ENCODE data around the gene TBX5. TPM values are rescaled to one million over a fixed set of nuclear protein-coding genes. Genes with fewer than 3 reads are reported as not detected.

The TBX5 gene
- polyA plus RNA-seq, 3 donors: not detected

- DNase-seq: no peak
- H3K27ac Mint-ChIP-seq: no peak overlapping the region
- Histone ChIP-seq H3K27me3 (ENCODE audit: control insufficient read depth in 2 of 2, insufficient read depth in 2 of 2, low read length in 2 of 2) (peaks cover 74 to 92% of the 10 kb centered on the region in 2 donors), H3K4me1 (ENCODE audit: control insufficient read depth in 1 of 2, insufficient read depth in 2 of 2, low read length in 2 of 2) (no peaks in the 10 kb centered on the region), H3K79me2 (ENCODE audit: insufficient read depth, low read length) (no peaks in the 10 kb centered on the region), H3K27ac (ENCODE audit: low read depth in 1 of 2, low read length in 2 of 2) (no peak overlapping the region), H3K4me2 (replicated peaks; ENCODE audit: extremely low read depth, low read length, poor library complexity, severe bottlenecking) (no peak overlapping the region), H2AFZ (ENCODE audit: insufficient read depth, low read depth, low read length, poor library complexity, severe bottlenecking) (no peak overlapping the region), H3K4me3 (replicated peaks in 1 of 3; ENCODE audit: low read depth in 2 of 3, low read length in 3 of 3) (no peak overlapping the region), H3K9ac (ENCODE audit: insufficient read depth, low read length, poor library complexity, severe bottlenecking) (no peak overlapping the region), H3K36me3 (replicated peaks in 1 of 2; ENCODE audit: control insufficient read depth in 1 of 2, insufficient read depth in 2 of 2, low read length in 2 of 2) (no peaks in the 10 kb centered on the region), H3K9me3 (replicated peaks in 1 of 2; ENCODE audit: control insufficient read depth in 1 of 2, insufficient read depth in 1 of 2, low read length in 2 of 2) (peaks cover 0 to 39% of the 10 kb centered on the region in 2 donors), H4K20me1 (ENCODE audit: insufficient read depth, low read length) (no peaks in the 10 kb centered on the region)
- intact Hi-C loops (cut with micrococcal nuclease): no loop called here
- H3K9me3 Mint-ChIP-seq: peaks cover 4 to 26% (median 8%) of the 10 kb centered on the region in 7 donors
- H3K27me3 Mint-ChIP-seq (ENCODE audit: low read depth in 3 of 3): peaks cover 81 to 90% (median 90%) of the 10 kb centered on the region in 3 donors
- H3K36me3 Mint-ChIP-seq: no peaks in the 10 kb centered on the region
- H3K4me1 Mint-ChIP-seq: peaks cover 2% of the 10 kb centered on the region
- WGBS (ENCODE audit: insufficient coverage): 6% methylated on average over 16 of the region's 23 CpGs
- H3K4me3 Mint-ChIP-seq: peak overlapping the region in 1 of 2 donors; percentile 78
- no peak for TF ChIP-seq CTCF (IDR thresholded peaks at IDR 0.05)
Observed at GRCh38 chr12:114441039-114441383, 35.1 kb upstream of the TBX5 start.

GRCh38 chr12:114440270-114441038, 34.5 kb upstream of the TBX5 start:
- H3K79me2 ChIP-seq (ENCODE audit: insufficient read depth, low read length): no peaks in the 10 kb centered on the region
- H2AFZ ChIP-seq (ENCODE audit: insufficient read depth, low read depth, low read length, poor library complexity, severe bottlenecking): no peak overlapping the region
- Mint-ChIP-seq H3K4me3 (peak overlapping the region in 1 of 2 donors; percentile 78), H3K9me3 (peaks cover 3 to 26% (median 8%) of the 10 kb centered on the region in 7 donors), H3K27ac (no peak overlapping the region), H3K4me1 (peaks cover 2% of the 10 kb centered on the region), H3K27me3 (ENCODE audit: low read depth in 3 of 3) (peaks cover 75 to 86% (median 84%) of the 10 kb centered on the region in 3 donors), H3K36me3 (no peaks in the 10 kb centered on the region)
- H3K9me3 ChIP-seq (replicated peaks in 1 of 2; ENCODE audit: control insufficient read depth in 1 of 2, insufficient read depth in 1 of 2, low read length in 2 of 2): peaks cover 0 to 38% of the 10 kb centered on the region in 2 donors
- peaks cover 69 to 86% of the 10 kb centered on the region in 2 donors for H3K27me3 ChIP-seq (ENCODE audit: control insufficient read depth in 2 of 2, insufficient read depth in 2 of 2, low read length in 2 of 2)
- H3K27ac ChIP-seq (ENCODE audit: low read depth in 1 of 2, low read length in 2 of 2): no peak overlapping the region
- H3K36me3 ChIP-seq (replicated peaks in 1 of 2; ENCODE audit: control insufficient read depth in 1 of 2, insufficient read depth in 2 of 2, low read length in 2 of 2): no peaks in the 10 kb centered on the region
- intact Hi-C loops (cut with micrococcal nuclease): no loop called here
- no peak for DNase-seq
- 2% methylated on average over 32 of the region's 54 CpGs for WGBS (ENCODE audit: insufficient coverage)
- TF ChIP-seq CTCF (IDR thresholded peaks at IDR 0.05): no peak
- H3K9ac ChIP-seq (ENCODE audit: insufficient read depth, low read length, poor library complexity, severe bottlenecking): no peak overlapping the region
- H3K4me2 ChIP-seq (replicated peaks; ENCODE audit: extremely low read depth, low read length, poor library complexity, severe bottlenecking): no peak overlapping the region
- no peak overlapping the region for H3K4me3 ChIP-seq (replicated peaks in 1 of 3; ENCODE audit: low read depth in 2 of 3, low read length in 3 of 3)
- no peaks in the 10 kb centered on the region for H3K4me1 ChIP-seq (ENCODE audit: control insufficient read depth in 1 of 2, insufficient read depth in 2 of 2, low read length in 2 of 2)
- H4K20me1 ChIP-seq (ENCODE audit: insufficient read depth, low read length): no peaks in the 10 kb centered on the region
